Liver (tissue), 3 donors: ENCODE results near the gene IGF1R.

ENCODE experiments used
- EGR1 ChIP-seq, 2 donors: IDR thresholded peaks; 2 replicates each; pipeline ENCODE4 v1.6.1; 2016 to 2018; ENCODE audit warnings: antibody characterized with exemption in 2 of 2, low read depth in 2 of 2
- GABPA ChIP-seq, 2 donors: IDR thresholded peaks in 1 of 2; conservative IDR thresholded peaks in 1 of 2; 2 replicates each; pipeline ENCODE4 v1.6.1; 2016; ENCODE audit warnings: antibody characterized with exemption in 2 of 2, mild to moderate bottlenecking in 1 of 2, moderate library complexity in 1 of 2
- RAD21 ChIP-seq, 2 donors: IDR thresholded peaks; 2 replicates each; pipeline ENCODE4 v1.6.1; 2016; ENCODE audit warnings: antibody characterized with exemption in 2 of 2, mild to moderate bottlenecking in 2 of 2
- SP1 ChIP-seq: IDR thresholded peaks from 2 replicates; pipeline ENCODE4 v1.6.1; 2018; ENCODE audit warnings: antibody characterized with exemption, mild to moderate bottlenecking
- TAF1 ChIP-seq: conservative IDR thresholded peaks from 2 replicates; pipeline ENCODE4 v1.6.1; 2016; ENCODE audit warnings: antibody characterized with exemption, mild to moderate bottlenecking
- YY1 ChIP-seq: IDR thresholded peaks from 2 replicates; pipeline ENCODE4 v1.6.1; 2016; ENCODE audit warnings: antibody characterized with exemption, mild to moderate bottlenecking
- TF ChIP-seq, protein P1 (sequence below): fragments of 150-350 bp; IDR thresholded peaks from 2 replicates; pipeline ENCODE4 v1.5.1; 2017; ENCODE audit warnings: improper control_type of control experiment, low read depth, low read length; ENCODE audit not compliant: missing input control
- TF ChIP-seq, protein P2 (sequence below): IDR thresholded peaks from 2 replicates; pipeline ENCODE4 v1.6.1; 2016; ENCODE audit warnings: antibody characterized with exemption
- TF ChIP-seq, protein P3 (sequence below): IDR thresholded peaks from 2 replicates; pipeline ENCODE4 v1.6.1; 2016; ENCODE audit warnings: antibody characterized with exemption
- TF ChIP-seq, protein P4 (sequence below): IDR thresholded peaks from 2 replicates; pipeline ENCODE4 v1.6.1; 2016; ENCODE audit warnings: antibody characterized with exemption
- TF ChIP-seq, protein P5 (sequence below): IDR thresholded peaks from 2 replicates; pipeline ENCODE4 v1.6.1; 2016; ENCODE audit warnings: antibody characterized with exemption, mild to moderate bottlenecking
- donor health status: healthy.
- donor health status: healthy.

DNA sequence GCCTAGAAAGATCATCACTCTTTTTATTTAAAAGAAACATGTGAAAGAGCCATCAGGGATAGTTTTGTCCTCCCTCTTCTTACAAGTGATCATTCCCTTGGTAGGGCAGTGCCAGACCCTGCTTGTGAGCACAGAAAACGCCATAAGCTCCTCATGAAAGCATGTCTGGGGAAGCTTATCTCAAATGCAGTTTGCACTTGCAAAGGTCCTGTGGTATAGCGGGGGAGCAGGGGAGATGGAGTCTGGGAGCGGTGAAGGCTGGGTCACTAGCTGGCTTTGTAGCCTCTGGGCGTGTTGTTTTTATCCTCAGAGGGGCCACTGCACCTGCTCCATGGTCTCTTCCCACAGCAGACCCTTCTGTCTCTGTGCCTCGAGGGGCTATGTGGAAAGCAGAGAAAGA lies 141.9 kb downstream of the IGF1R start:
- TF ChIP-seq, protein P1, sequence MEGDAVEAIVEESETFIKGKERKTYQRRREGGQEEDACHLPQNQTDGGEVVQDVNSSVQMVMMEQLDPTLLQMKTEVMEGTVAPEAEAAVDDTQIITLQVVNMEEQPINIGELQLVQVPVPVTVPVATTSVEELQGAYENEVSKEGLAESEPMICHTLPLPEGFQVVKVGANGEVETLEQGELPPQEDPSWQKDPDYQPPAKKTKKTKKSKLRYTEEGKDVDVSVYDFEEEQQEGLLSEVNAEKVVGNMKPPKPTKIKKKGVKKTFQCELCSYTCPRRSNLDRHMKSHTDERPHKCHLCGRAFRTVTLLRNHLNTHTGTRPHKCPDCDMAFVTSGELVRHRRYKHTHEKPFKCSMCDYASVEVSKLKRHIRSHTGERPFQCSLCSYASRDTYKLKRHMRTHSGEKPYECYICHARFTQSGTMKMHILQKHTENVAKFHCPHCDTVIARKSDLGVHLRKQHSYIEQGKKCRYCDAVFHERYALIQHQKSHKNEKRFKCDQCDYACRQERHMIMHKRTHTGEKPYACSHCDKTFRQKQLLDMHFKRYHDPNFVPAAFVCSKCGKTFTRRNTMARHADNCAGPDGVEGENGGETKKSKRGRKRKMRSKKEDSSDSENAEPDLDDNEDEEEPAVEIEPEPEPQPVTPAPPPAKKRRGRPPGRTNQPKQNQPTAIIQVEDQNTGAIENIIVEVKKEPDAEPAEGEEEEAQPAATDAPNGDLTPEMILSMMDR, result no peak
- TF ChIP-seq, protein P2, sequence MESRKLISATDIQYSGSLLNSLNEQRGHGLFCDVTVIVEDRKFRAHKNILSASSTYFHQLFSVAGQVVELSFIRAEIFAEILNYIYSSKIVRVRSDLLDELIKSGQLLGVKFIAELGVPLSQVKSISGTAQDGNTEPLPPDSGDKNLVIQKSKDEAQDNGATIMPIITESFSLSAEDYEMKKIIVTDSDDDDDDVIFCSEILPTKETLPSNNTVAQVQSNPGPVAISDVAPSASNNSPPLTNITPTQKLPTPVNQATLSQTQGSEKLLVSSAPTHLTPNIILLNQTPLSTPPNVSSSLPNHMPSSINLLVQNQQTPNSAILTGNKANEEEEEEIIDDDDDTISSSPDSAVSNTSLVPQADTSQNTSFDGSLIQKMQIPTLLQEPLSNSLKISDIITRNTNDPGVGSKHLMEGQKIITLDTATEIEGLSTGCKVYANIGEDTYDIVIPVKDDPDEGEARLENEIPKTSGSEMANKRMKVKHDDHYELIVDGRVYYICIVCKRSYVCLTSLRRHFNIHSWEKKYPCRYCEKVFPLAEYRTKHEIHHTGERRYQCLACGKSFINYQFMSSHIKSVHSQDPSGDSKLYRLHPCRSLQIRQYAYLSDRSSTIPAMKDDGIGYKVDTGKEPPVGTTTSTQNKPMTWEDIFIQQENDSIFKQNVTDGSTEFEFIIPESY, result no peak
- TF ChIP-seq GABPA (IDR thresholded peaks at IDR 0.05 in 1 of 2, conservative IDR thresholded peaks at IDR 0.05 in 1 of 2), result no peak
- no peak for TF ChIP-seq RAD21 (IDR thresholded peaks at IDR 0.05)
- TF ChIP-seq YY1, result no peak
- TF ChIP-seq, protein P3, sequence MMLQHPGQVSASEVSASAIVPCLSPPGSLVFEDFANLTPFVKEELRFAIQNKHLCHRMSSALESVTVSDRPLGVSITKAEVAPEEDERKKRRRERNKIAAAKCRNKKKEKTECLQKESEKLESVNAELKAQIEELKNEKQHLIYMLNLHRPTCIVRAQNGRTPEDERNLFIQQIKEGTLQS, result no peak
- TF ChIP-seq, protein P4, sequence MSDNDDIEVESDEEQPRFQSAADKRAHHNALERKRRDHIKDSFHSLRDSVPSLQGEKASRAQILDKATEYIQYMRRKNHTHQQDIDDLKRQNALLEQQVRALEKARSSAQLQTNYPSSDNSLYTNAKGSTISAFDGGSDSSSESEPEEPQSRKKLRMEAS, result no peak
- TF ChIP-seq SP1, result no peak
- no peak for TF ChIP-seq EGR1 (IDR thresholded peaks at IDR 0.05; ENCODE audit: low read depth in 2 of 2)
- TF ChIP-seq, protein P5, sequence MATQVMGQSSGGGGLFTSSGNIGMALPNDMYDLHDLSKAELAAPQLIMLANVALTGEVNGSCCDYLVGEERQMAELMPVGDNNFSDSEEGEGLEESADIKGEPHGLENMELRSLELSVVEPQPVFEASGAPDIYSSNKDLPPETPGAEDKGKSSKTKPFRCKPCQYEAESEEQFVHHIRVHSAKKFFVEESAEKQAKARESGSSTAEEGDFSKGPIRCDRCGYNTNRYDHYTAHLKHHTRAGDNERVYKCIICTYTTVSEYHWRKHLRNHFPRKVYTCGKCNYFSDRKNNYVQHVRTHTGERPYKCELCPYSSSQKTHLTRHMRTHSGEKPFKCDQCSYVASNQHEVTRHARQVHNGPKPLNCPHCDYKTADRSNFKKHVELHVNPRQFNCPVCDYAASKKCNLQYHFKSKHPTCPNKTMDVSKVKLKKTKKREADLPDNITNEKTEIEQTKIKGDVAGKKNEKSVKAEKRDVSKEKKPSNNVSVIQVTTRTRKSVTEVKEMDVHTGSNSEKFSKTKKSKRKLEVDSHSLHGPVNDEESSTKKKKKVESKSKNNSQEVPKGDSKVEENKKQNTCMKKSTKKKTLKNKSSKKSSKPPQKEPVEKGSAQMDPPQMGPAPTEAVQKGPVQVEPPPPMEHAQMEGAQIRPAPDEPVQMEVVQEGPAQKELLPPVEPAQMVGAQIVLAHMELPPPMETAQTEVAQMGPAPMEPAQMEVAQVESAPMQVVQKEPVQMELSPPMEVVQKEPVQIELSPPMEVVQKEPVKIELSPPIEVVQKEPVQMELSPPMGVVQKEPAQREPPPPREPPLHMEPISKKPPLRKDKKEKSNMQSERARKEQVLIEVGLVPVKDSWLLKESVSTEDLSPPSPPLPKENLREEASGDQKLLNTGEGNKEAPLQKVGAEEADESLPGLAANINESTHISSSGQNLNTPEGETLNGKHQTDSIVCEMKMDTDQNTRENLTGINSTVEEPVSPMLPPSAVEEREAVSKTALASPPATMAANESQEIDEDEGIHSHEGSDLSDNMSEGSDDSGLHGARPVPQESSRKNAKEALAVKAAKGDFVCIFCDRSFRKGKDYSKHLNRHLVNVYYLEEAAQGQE, result no peak
- no peak for TF ChIP-seq TAF1
